ENCODE data around the gene GUCA1C.

GUCA1C gene

GRCh38 chr3:108970561-108970960, 16.9 kb upstream of the GUCA1C start:
- DNase-seq (ENCODE audit: extremely low read depth, low read depth), result no peak
- no peak for TF ChIP-seq CTCF (IDR thresholded peaks at IDR 0.05; ENCODE audit: low read depth, low read length, missing control alignments)
- no peak overlapping the region for H3K4me3 ChIP-seq (replicated peaks; ENCODE audit: low read depth, low read length)

DNA sequence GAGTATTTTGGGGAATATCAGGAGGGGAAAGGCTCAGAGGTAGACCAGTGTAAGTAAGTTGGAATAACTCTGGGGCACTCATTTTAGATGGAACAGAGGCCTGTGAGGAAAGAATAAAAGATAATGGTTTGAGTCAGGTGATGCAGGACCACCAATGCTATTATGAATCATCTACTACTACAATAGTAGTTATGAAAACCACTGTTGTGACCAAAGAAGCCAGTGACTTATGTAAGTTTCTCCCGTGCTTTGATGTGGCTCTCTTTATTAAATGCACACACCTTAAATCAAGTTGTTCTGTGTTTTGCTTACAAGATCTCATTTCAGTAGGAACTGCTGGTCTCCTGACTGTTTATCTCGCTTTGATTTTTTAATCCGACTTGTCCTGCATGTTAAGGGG, 13.1 kb upstream of the GUCA1C start:
- no peak for DNase-seq (ENCODE audit: extremely low read depth, low read depth)
- no peak for TF ChIP-seq CTCF (IDR thresholded peaks at IDR 0.05; ENCODE audit: low read depth, low read length, missing control alignments)
- no peak overlapping the region for H3K4me3 ChIP-seq (replicated peaks; ENCODE audit: low read depth, low read length)

DNA sequence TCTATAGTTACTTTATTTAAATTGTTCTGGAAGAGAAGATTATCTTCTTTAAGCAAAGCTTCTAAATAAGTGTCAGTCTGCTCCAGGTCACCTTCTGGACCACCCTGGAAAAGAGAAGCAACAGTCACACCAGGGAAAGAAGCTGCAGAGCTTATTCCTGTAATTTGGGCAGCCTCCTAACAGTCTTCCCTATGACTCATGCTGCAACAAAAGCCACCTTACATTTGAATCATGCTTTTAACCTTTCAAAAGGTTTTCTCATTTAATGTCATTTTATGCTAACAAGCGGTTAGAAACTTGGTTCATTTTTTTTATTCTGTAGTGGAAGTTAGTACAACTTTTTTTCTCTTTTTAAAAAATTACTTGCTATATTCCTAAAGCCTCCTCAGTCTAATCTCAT, 5.3 kb upstream of the GUCA1C start:
- H3K4me3 ChIP-seq (replicated peaks; ENCODE audit: low read depth, low read length), result no peak overlapping the region
- TF ChIP-seq CTCF (IDR thresholded peaks at IDR 0.05; ENCODE audit: low read depth, low read length, missing control alignments), result no peak
- no peak for DNase-seq (ENCODE audit: extremely low read depth, low read depth)

GRCh38 chr3:108953210-108953609, 469 bp downstream of the GUCA1C start:
- no peak overlapping the region for H3K4me3 ChIP-seq (replicated peaks; ENCODE audit: low read depth, low read length)
- DNase-seq (ENCODE audit: extremely low read depth, low read depth), result no peak
- no peak for TF ChIP-seq CTCF (IDR thresholded peaks at IDR 0.05; ENCODE audit: low read depth, low read length, missing control alignments)

DNA sequence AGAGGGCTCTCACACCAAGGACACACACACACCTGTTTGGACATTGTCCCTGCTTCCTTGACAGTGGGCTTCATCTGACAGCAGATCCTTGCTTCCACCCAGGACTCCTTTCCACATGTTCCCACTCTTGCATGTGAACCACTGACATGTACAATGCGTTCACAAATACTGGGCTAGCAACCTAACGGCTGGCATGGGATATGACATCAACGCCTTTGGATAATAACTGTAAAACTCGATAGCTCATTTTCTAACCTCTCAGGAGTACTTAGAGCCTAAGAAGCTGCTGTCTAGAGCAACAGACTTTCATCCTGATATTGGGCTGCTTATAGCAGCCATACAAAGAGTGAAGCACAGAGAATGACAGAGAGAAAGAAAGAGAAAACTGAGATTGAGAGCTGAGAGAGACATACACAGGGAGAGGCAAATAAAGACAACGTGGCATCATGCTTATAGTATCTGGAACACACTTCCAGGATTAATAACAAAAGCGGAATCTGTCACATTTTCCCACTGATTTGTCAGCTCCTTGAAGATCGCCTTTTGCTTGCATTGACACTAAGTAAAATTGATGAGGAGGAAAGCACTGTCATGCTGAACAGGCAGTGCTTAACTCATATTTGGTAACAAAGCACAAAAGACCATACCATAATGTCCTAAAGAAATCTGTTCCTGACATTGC, 1.7 kb downstream of the GUCA1C start:
- H3K4me3 ChIP-seq (replicated peaks; ENCODE audit: low read depth, low read length), result no peak overlapping the region
- no peak for DNase-seq (ENCODE audit: extremely low read depth, low read depth)
- TF ChIP-seq CTCF (IDR thresholded peaks at IDR 0.05; ENCODE audit: low read depth, low read length, missing control alignments), result no peak

- TF ChIP-seq CTCF (IDR thresholded peaks at IDR 0.05; ENCODE audit: low read depth, low read length, missing control alignments), result no peak
- no peak overlapping the region for H3K4me3 ChIP-seq (replicated peaks; ENCODE audit: low read depth, low read length)
- no peak for DNase-seq (ENCODE audit: extremely low read depth, low read depth)
Measured at GRCh38 chr3:108947855-108948254, 5.8 kb downstream of the GUCA1C start.
